HEK293 (cell line): ENCODE measurements around the gene ZNF81.

Source experiments
- CTCF ChIA-PET: fragments of 350-600 bp; formaldehyde crosslinking; extraction: SDS; loops from one replicate; lab custom pipeline; 2021; ENCODE audit warnings: antibody characterized with exemption; lab: Yijun Ruan, JAX
- POLR2A ChIA-PET: fragments of 300-600 bp; formaldehyde crosslinking; extraction: SDS; loops from one replicate; lab custom pipeline; 2020; ENCODE audit warnings: antibody characterized with exemption, inconsistent platforms; lab: Yijun Ruan, JAX
- H3K27ac ChIP-seq: fragments of 200-500 bp; sonication (Bioruptor generic); 2 replicates; pipeline ENCODE4 v1.5.1; 2014; ENCODE audit warnings: low read depth, low read length, control low read depth, inconsistent platforms; ENCODE audit errors: extremely low read depth
- H3K36me3 ChIP-seq, 2 experiments: fragments of 200-500 bp in 1 of 2; sonication (Bioruptor generic) in 1 of 2; 1 replicate in 1 of 2; 2 replicates in 1 of 2; pipeline ENCODE4 v1.5.1; 2014 to 2017; ENCODE audit warnings: inconsistent platforms in 2 of 2, low read length in 2 of 2; ENCODE audit not compliant: control insufficient read depth in 2 of 2, insufficient read depth in 1 of 2
- H3K4me1 ChIP-seq: fragments of 200-500 bp; sonication (Bioruptor generic); 2 replicates; pipeline ENCODE4 v1.5.1; 2014; ENCODE audit warnings: mild to moderate bottlenecking, low read length, inconsistent platforms; ENCODE audit not compliant: control insufficient read depth, insufficient read depth
- H3K4me3 ChIP-seq: 2 replicates; pipeline ENCODE4 v1.5.1; 2011; ENCODE audit warnings: low read depth, mild to moderate bottlenecking, control low read depth, low read length, moderate library complexity
- H3K9me3 ChIP-seq: fragments of 200-500 bp; sonication (Bioruptor generic); 2 replicates; pipeline ENCODE4 v1.5.1; 2014; ENCODE audit warnings: low read depth, low read length, inconsistent platforms; ENCODE audit not compliant: control insufficient read depth, insufficient read depth
- BCL11A ChIP-seq: fragments of 450-650 bp; formaldehyde crosslinking; IDR thresholded peaks from 2 replicates; pipeline ENCODE4 v1.5.1; 2016; ENCODE audit warnings: low read depth, missing biosample characterization, missing genetic modification characterization
- SETDB1 ChIP-seq: IDR thresholded peaks from one replicate; pipeline ENCODE4 v1.6.1; 2017; ENCODE audit warnings: mild to moderate bottlenecking, low read length, moderate library complexity, mixed read lengths; ENCODE audit not compliant: insufficient read length
- TRIM28 ChIP-seq: IDR thresholded peaks from 2 replicates; pipeline ENCODE4 v1.6.1; 2011; ENCODE audit warnings: low read length, control low read depth, borderline replicate concordance
- ZBTB20 ChIP-seq: fragments of 450-650 bp; formaldehyde crosslinking; IDR thresholded peaks from 2 replicates; pipeline ENCODE4 v1.5.1; 2016; ENCODE audit warnings: missing biosample characterization, missing genetic modification characterization
- ZBTB26 ChIP-seq: fragments of 450-650 bp; formaldehyde crosslinking; optimal IDR thresholded peaks from 2 replicates; pipeline ENCODE3; 2016; ENCODE audit warnings: missing biosample characterization, mild to moderate bottlenecking, missing genetic modification characterization
- ZBTB6 ChIP-seq: fragments of 450-650 bp; formaldehyde crosslinking; IDR thresholded peaks from 2 replicates; pipeline ENCODE4 v1.5.1; 2017; ENCODE audit warnings: missing biosample characterization, missing genetic modification characterization
- ZNF146 ChIP-seq: fragments of 450-650 bp; formaldehyde crosslinking; IDR thresholded peaks from 2 replicates; pipeline ENCODE4 v1.5.1; 2016; ENCODE audit warnings: missing biosample characterization, missing genetic modification characterization
- ZNF174 ChIP-seq: fragments of 450-650 bp; formaldehyde crosslinking; IDR thresholded peaks from 2 replicates; pipeline ENCODE4 v1.5.0; 2017; ENCODE audit warnings: missing biosample characterization, mild to moderate bottlenecking, missing genetic modification characterization
- ZNF274 ChIP-seq, 2 experiments: fragments of 200-500 bp in 1 of 2; fragments of 450-650 bp in 1 of 2; sonication (Bioruptor generic) in 1 of 2; formaldehyde crosslinking in 1 of 2; IDR thresholded peaks; 2 replicates each; pipeline versions ENCODE4 v1.5.1 to v1.6.1; 2014 to 2016; ENCODE audit warnings: borderline replicate concordance in 1 of 2, inconsistent platforms in 1 of 2, low read length in 1 of 2, missing biosample characterization in 1 of 2, missing genetic modification characterization in 1 of 2
- ZNF341 ChIP-seq: fragments of 450-650 bp; formaldehyde crosslinking; IDR thresholded peaks from 2 replicates; pipeline ENCODE4; 2016; ENCODE audit warnings: low read depth, missing biosample characterization, missing genetic modification characterization
- ZNF549 ChIP-seq: fragments of 450-650 bp; IDR thresholded peaks from 2 replicates; pipeline ENCODE4 v1.5.1; 2018; ENCODE audit warnings: missing biosample characterization, missing genetic modification characterization, mild to moderate bottlenecking, inconsistent platforms, moderate library complexity
- ZNF624 ChIP-seq: fragments of 450-650 bp; formaldehyde crosslinking; IDR thresholded peaks from 2 replicates; pipeline ENCODE4 v1.5.1; 2017; ENCODE audit warnings: missing biosample characterization, missing genetic modification characterization
- ZNF701 ChIP-seq: fragments of 450-650 bp; formaldehyde crosslinking; IDR thresholded peaks from 2 replicates; pipeline ENCODE4 v1.5.1; 2016; ENCODE audit warnings: missing biosample characterization, missing genetic modification characterization
- ZNF768 ChIP-seq: fragments of 450-650 bp; formaldehyde crosslinking; IDR thresholded peaks from 2 replicates; pipeline ENCODE4 v1.5.1; 2018; ENCODE audit warnings: missing biosample characterization, mild to moderate bottlenecking, missing genetic modification characterization
- ZNF830 ChIP-seq: fragments of 450-650 bp; IDR thresholded peaks from 2 replicates; pipeline ENCODE4 v1.5.0; 2018; ENCODE audit warnings: missing biosample characterization, missing genetic modification characterization, low read depth, mild to moderate bottlenecking, moderate library complexity
- ZSCAN23 ChIP-seq: fragments of 450-650 bp; formaldehyde crosslinking; IDR thresholded peaks from 2 replicates; pipeline ENCODE4 v1.5.1; 2016; ENCODE audit warnings: missing biosample characterization, missing genetic modification characterization
- ZSCAN30 ChIP-seq: fragments of 450-650 bp; IDR thresholded peaks from 2 replicates; pipeline ENCODE4 v1.5.1; 2018; ENCODE audit warnings: missing biosample characterization, mild to moderate bottlenecking, missing genetic modification characterization, moderate library complexity
- ZSCAN5A ChIP-seq: fragments of 450-650 bp; formaldehyde crosslinking; IDR thresholded peaks from 2 replicates; pipeline ENCODE4 v1.5.1; 2016; ENCODE audit warnings: missing biosample characterization, missing genetic modification characterization
- TF ChIP-seq, protein P1 (sequence below): fragments of 450-650 bp; formaldehyde crosslinking; IDR thresholded peaks from 2 replicates; pipeline ENCODE4 v1.5.1; 2016; ENCODE audit warnings: missing biosample characterization, missing genetic modification characterization
- TF ChIP-seq, protein P2 (sequence below): fragments of 450-650 bp; formaldehyde crosslinking; IDR thresholded peaks from 2 replicates; pipeline ENCODE4 v1.5.1; 2016; ENCODE audit warnings: missing biosample characterization, missing genetic modification characterization, low read depth

ZNF81 gene

GRCh38 chrX:47902161-47902560 lies 65.5 kb downstream of the ZNF81 start:
- H3K4me1 ChIP-seq: no peaks in the 10 kb centered on the region
- CTCF ChIA-PET: no interaction called here
- H3K36me3 ChIP-seq: no peaks in the 10 kb centered on the region
- no peak overlapping the region for H3K27ac ChIP-seq
- POLR2A ChIA-PET: no interaction called here
- no peaks in the 10 kb centered on the region for H3K9me3 ChIP-seq
- no peak overlapping the region for H3K4me3 ChIP-seq
- TF ChIP-seq, protein P1, sequence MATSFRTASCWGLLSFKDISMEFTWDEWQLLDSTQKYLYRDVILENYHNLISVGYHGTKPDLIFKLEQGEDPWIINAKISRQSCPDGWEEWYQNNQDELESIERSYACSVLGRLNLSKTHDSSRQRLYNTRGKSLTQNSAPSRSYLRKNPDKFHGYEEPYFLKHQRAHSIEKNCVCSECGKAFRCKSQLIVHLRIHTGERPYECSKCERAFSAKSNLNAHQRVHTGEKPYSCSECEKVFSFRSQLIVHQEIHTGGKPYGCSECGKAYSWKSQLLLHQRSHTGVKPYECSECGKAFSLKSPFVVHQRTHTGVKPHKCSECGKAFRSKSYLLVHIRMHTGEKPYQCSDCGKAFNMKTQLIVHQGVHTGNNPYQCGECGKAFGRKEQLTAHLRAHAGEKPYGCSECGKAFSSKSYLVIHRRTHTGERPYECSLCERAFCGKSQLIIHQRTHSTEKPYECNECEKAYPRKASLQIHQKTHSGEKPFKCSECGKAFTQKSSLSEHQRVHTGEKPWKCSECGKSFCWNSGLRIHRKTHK (tag by site-specific recombination): no peak
- TF ChIP-seq ZNF146 (tag by site-specific recombination): no peak
- TF ChIP-seq BCL11A (tag by site-specific recombination): no peak
- TF ChIP-seq ZNF768: no peak
- no peak for TF ChIP-seq ZSCAN23 (tag by site-specific recombination)
- no peak for TF ChIP-seq ZSCAN30 (tag by site-specific recombination)
- no peak for TF ChIP-seq ZBTB26 (tag by site-specific recombination)
- TF ChIP-seq ZSCAN5A (tag by site-specific recombination): no peak
- no peak for TF ChIP-seq ZBTB20
- TF ChIP-seq ZNF549 (tag by site-specific recombination): no peak
- TF ChIP-seq ZNF624 (tag by site-specific recombination): no peak
- no peak for TF ChIP-seq ZNF830 (tag by site-specific recombination)
- TF ChIP-seq ZNF341: no peak
- TF ChIP-seq, protein P2, sequence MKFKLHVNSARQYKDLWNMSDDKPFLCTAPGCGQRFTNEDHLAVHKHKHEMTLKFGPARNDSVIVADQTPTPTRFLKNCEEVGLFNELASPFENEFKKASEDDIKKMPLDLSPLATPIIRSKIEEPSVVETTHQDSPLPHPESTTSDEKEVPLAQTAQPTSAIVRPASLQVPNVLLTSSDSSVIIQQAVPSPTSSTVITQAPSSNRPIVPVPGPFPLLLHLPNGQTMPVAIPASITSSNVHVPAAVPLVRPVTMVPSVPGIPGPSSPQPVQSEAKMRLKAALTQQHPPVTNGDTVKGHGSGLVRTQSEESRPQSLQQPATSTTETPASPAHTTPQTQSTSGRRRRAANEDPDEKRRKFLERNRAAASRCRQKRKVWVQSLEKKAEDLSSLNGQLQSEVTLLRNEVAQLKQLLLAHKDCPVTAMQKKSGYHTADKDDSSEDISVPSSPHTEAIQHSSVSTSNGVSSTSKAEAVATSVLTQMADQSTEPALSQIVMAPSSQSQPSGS (tag by site-specific recombination): no peak
- TF ChIP-seq ZNF174 (tag by site-specific recombination): no peak
- no peak for TF ChIP-seq ZBTB6

- ChIA-PET POLR2A (no interaction called here), CTCF (no interaction called here)
- Histone ChIP-seq H3K4me3 (no peak overlapping the region), H3K27ac (no peak overlapping the region), H3K9me3 (no peaks in the 10 kb centered on the region), H3K4me1 (no peaks in the 10 kb centered on the region), H3K36me3 (no peaks in the 10 kb centered on the region)
- TF ChIP-seq SETDB1 (peak; percentile 73), TRIM28 (peak; percentile 38; the same call in 1 of the 2 replicates), ZNF274 (IDR thresholded peaks at IDR 0.05; ENCODE audit: low read length) (no peak), ZNF274 (tag by site-specific recombination; IDR thresholded peaks at IDR 0.05; ENCODE audit: borderline replicate concordance) (0 out of 2 replicates have a peak, but pooled peaks have one; percentile 77), ZNF701 (tag by site-specific recombination) (no peak)
Measured at GRCh38 chrX:47915886-47916493, 79.3 kb downstream of the ZNF81 start.
